Body of pancreas (tissue), 4 donors: ENCODE measurements around the gene TLE1. TPM values are rescaled to one million over a fixed set of nuclear protein-coding genes. Genes with fewer than 3 reads are reported as not detected.

Experiments used
- ATAC-seq: fragments of 150-250 bp; one replicate; pipeline ENCODE4 v1.9.1; 2016
- DNase-seq, 4 donors: peaks; one replicate each; pipeline ENCODE4 v3.0.0-alpha.2; 2019
- H3K27ac ChIP-seq, 4 donors: fragments of 200-600 bp; sonication (generic); 1 replicate in 3 of 4; 2 replicates in 1 of 4; pipeline versions ENCODE4 v1.5.1 to v1.6.1; 2016 to 2019; ENCODE audit warnings: mild to moderate bottlenecking in 1 of 4, mixed read lengths in 1 of 4, moderate library complexity in 1 of 4
- H3K27me3 ChIP-seq, 2 donors: fragments of 200-600 bp; sonication (generic); one replicate each; pipeline ENCODE4 v1.6.0; 2016; ENCODE audit warnings: mild to moderate bottlenecking in 1 of 2
- H3K36me3 ChIP-seq, 2 donors: fragments of 200-600 bp; sonication (generic); replicated peaks in 1 of 2; 2 replicates each; pipeline ENCODE4 v1.5.1; 2016; ENCODE audit warnings: low read depth in 2 of 2; ENCODE audit not compliant: insufficient read depth in 1 of 2
- H3K4me1 ChIP-seq: fragments of 200-600 bp; sonication (generic); one replicate; pipeline ENCODE4 v1.6.0; 2016
- H3K4me3 ChIP-seq, 2 donors: fragments of 200-600 bp; sonication (generic); 1 replicate in 1 of 2; 2 replicates in 1 of 2; pipeline ENCODE4 v1.5.1; 2016 to 2019
- H3K9me3 ChIP-seq, 3 donors: fragments of 200-600 bp; sonication (generic); 1 replicate in 2 of 3; 2 replicates in 1 of 3; pipeline ENCODE4 v1.5.1; 2016
- POLR2A ChIP-seq, 3 donors: fragments of 450-650 bp; IDR thresholded peaks; one replicate each; pipeline ENCODE4 v1.6.1; 2016; ENCODE audit warnings: antibody characterized with exemption in 3 of 3, mild to moderate bottlenecking in 2 of 3
- WGBS, 2 donors: methylation state at CpG; one replicate each; pipeline ENCODE4 v1.1.5; 2017; 5-methylcytosine and 5-hydroxymethylcytosine counted together
- intact Hi-C: fragments of 100-400 bp; cut with DNase I; formaldehyde crosslinking; loops from one replicate; pipeline ENCODE4 v1.15.1; 2023
- total RNA-seq, 2 donors: library from RNA; depleted of rRNA; stranded (reverse); fragments of >200 nt; gene quantifications; one replicate each; pipeline ENCODE4 v1.1.0, GENCODE V29; 2016
- TF ChIP-seq, protein P1 (sequence below), 7 experiments: fragments of 450-650 bp in 4 of 7; fragments of 200-600 bp in 3 of 7; sonication (generic) in 3 of 7; IDR thresholded peaks; one replicate each; pipeline ENCODE4 v1.5.1; 2016 to 2019; ENCODE audit warnings: antibody characterized with exemption in 7 of 7

Gene TLE1
- total RNA-seq, 2 donors from 2014 or later: 49.5 to 58.3 TPM

- Histone ChIP-seq H3K4me1 (peaks cover 34% of the 10 kb centered on the region), H3K27ac (peak overlapping the region; percentile 21 to 79 (median 54)), H3K9me3 (no peaks in the 10 kb centered on the region), H3K27me3 (no peaks in the 10 kb centered on the region), H3K36me3 (no peaks in the 10 kb centered on the region), H3K4me3 (no peak overlapping the region)
- intact Hi-C loops: no loop called here
- WGBS, 2 donors: 57 to 72% methylated on average over 4 of the region's 4 CpGs
- no peak for DNase-seq
- TF ChIP-seq, protein P1, sequence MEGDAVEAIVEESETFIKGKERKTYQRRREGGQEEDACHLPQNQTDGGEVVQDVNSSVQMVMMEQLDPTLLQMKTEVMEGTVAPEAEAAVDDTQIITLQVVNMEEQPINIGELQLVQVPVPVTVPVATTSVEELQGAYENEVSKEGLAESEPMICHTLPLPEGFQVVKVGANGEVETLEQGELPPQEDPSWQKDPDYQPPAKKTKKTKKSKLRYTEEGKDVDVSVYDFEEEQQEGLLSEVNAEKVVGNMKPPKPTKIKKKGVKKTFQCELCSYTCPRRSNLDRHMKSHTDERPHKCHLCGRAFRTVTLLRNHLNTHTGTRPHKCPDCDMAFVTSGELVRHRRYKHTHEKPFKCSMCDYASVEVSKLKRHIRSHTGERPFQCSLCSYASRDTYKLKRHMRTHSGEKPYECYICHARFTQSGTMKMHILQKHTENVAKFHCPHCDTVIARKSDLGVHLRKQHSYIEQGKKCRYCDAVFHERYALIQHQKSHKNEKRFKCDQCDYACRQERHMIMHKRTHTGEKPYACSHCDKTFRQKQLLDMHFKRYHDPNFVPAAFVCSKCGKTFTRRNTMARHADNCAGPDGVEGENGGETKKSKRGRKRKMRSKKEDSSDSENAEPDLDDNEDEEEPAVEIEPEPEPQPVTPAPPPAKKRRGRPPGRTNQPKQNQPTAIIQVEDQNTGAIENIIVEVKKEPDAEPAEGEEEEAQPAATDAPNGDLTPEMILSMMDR (IDR thresholded peaks at IDR 0.05): no peak
- no peak for TF ChIP-seq POLR2A (IDR thresholded peaks at IDR 0.05)
- no peak for ATAC-seq
These were observed 126.3 kb downstream of the TLE1 start for GRCh38 chr9:81563020-81563407.

GRCh38 chr9:81562231-81563019 lies 126.9 kb downstream of the TLE1 start:
- DNase-seq: peak; percentile 66 to 84 (median 76)
- Histone ChIP-seq H3K4me3 (no peak overlapping the region), H3K36me3 (no peaks in the 10 kb centered on the region), H3K9me3 (no peaks in the 10 kb centered on the region), H3K4me1 (peaks cover 40% of the 10 kb centered on the region), H3K27ac (peak overlapping the region; percentile 21 to 79 (median 54)), H3K27me3 (no peaks in the 10 kb centered on the region)
- WGBS, 2 donors: 64 to 78% methylated on average over 10 of the region's 10 CpGs
- TF ChIP-seq POLR2A (IDR thresholded peaks at IDR 0.05): no peak
- TF ChIP-seq, protein P1 (IDR thresholded peaks at IDR 0.05): no peak
- intact Hi-C loops: no loop called here
- ATAC-seq: peak; percentile 45

DNA sequence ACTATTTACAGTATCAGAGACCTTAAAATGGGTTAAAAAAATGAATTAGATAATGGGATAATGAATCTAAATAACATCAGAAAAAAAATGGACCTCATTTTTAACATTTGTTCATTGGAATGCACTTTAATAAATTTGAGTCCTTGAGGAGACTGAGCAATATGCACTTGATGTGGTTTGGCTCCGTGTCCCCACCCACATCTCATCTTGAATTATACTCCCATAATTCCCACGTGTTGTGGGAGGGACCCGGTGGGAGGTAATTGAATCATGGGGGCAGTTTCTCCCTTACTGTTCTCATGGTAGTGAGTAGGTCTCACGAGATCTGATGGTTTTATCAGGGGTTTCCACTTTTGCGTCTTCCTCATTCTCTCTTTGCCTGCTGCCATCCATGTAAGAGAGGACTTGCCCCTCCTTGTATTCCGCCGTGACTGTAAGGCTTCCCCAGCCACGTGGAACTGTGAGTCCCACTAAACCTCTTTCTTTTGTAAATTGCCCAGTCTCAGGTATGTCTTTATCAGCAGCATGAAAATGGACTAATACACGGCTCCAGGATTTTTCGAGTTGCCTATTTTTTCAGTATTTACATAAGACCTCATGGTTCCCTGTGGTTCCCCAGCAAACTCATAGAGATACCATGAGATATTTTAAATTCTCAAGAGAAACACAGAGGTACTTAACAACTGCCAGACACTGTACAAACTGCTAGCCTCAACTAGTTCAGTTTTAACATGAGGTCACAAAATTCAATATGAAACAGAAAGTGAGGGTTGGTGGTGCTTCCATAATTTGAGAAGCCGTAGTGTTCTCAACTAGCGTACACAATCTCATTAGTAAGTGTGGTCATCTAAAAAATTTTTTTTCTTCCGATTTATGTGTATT lies 128.3 kb downstream of the TLE1 start:
- H3K36me3 ChIP-seq: no peaks in the 10 kb centered on the region
- peaks cover 50% of the 10 kb centered on the region for H3K4me1 ChIP-seq
- no peaks in the 10 kb centered on the region for H3K9me3 ChIP-seq
- H3K4me3 ChIP-seq: no peak overlapping the region
- H3K27me3 ChIP-seq: no peaks in the 10 kb centered on the region
- 83 to 84% methylated on average over 13 of the region's 13 CpGs for WGBS, 2 donors
- ATAC-seq: no peak
- no peak for TF ChIP-seq POLR2A (IDR thresholded peaks at IDR 0.05)
- TF ChIP-seq, protein P1 (IDR thresholded peaks at IDR 0.05): no peak
- intact Hi-C loops: no loop called here
- H3K27ac ChIP-seq: peak overlapping the region in 1 of 4 donors; percentile 79
- DNase-seq: no peak

- Histone ChIP-seq H3K27ac (peak overlapping the region in 1 of 4 donors; percentile 11), H3K36me3 (no peaks in the 10 kb centered on the region), H3K4me3 (no peak overlapping the region), H3K9me3 (no peaks in the 10 kb centered on the region), H3K4me1 (peaks cover 48% of the 10 kb centered on the region), H3K27me3 (no peaks in the 10 kb centered on the region)
- no peak for DNase-seq
- no peak for ATAC-seq
- no peak for TF ChIP-seq POLR2A (IDR thresholded peaks at IDR 0.05)
- TF ChIP-seq, protein P1 (IDR thresholded peaks at IDR 0.05): no peak
- WGBS, 2 donors: 65 to 67% methylated on average over 4 of the region's 4 CpGs
- intact Hi-C loops: no loop called here
These were observed 129.6 kb downstream of the TLE1 start for GRCh38 chr9:81559709-81560108.
